Mammary epithelial cell (primary cell): ENCODE results near the gene KIRREL3.

Experiments
- EZH2 ChIP-seq: IDR thresholded peaks from 2 replicates; pipeline ENCODE4 v1.6.1; 2012; ENCODE audit warnings: low read length, inconsistent platforms, borderline replicate concordance
- TF ChIP-seq, protein P1 (sequence below), 2 donors: IDR thresholded peaks in 1 of 2; conservative IDR thresholded peaks in 1 of 2; 2 replicates each; pipeline ENCODE4 v1.5.1; 2011 to 2012; ENCODE audit warnings: inconsistent platforms in 2 of 2, low read length in 2 of 2, mild to moderate bottlenecking in 2 of 2, control low read depth in 1 of 2, low read depth in 1 of 2; ENCODE audit not compliant: insufficient read depth in 1 of 2; ENCODE audit errors: extremely low read depth in 1 of 2

DNA sequence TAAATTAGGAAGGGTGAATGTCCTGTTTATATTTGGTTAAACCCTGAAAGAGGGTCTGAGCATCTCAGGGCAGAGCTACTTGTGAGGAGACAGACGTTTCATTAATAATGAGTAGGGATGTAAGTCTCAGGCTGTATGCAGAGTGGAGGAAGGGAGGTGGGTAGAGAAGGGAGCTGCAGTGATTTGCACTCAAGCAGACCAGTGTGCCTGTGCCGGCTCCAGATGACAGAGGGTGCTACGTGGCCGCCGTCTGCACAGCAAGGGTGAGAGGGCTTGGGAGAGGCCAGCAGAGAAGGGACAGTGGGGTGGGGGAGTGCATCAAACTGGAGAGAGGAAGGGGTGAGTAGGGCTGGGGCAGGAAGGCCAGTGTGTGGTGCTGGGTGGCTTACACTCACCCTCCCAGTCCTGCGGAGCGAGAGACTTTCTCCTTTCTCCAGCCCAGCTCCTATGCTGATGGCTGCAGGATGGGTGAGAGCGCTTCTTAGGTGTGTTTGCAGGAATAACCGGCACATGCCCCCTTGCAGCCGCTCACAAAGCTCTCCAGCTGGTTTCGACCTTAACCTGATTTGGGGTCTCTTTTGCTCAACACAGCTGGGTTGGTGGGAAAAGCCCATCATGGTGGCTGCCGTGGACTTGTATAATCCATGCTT is 514.5 kb downstream of the KIRREL3 start:
- TF ChIP-seq, protein P1, sequence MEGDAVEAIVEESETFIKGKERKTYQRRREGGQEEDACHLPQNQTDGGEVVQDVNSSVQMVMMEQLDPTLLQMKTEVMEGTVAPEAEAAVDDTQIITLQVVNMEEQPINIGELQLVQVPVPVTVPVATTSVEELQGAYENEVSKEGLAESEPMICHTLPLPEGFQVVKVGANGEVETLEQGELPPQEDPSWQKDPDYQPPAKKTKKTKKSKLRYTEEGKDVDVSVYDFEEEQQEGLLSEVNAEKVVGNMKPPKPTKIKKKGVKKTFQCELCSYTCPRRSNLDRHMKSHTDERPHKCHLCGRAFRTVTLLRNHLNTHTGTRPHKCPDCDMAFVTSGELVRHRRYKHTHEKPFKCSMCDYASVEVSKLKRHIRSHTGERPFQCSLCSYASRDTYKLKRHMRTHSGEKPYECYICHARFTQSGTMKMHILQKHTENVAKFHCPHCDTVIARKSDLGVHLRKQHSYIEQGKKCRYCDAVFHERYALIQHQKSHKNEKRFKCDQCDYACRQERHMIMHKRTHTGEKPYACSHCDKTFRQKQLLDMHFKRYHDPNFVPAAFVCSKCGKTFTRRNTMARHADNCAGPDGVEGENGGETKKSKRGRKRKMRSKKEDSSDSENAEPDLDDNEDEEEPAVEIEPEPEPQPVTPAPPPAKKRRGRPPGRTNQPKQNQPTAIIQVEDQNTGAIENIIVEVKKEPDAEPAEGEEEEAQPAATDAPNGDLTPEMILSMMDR (conservative IDR thresholded peaks at IDR 0.05 in 1 of 2, IDR thresholded peaks at IDR 0.05 in 1 of 2; ENCODE audit: extremely low read depth in 1 of 2, insufficient read depth in 1 of 2, low read depth in 1 of 2, low read length in 2 of 2): no peak
- no peak for TF ChIP-seq EZH2
